Kidney (tissue), 14 donors: ENCODE data around the gene AGBL1. TPM values are rescaled to one million over a fixed set of nuclear protein-coding genes. Genes with fewer than 3 reads are reported as not detected.

Experiments used
- DNase-seq, 5 donors: peaks; one replicate each; pipeline ENCODE4 v3.0.0-alpha.2; 2013 to 2020
- FAIRE-seq: peaks from 2 replicates; lab custom pipeline; 2012; peaks lifted over from hg19 to GRCh38; lab: Jason Lieb, UNC
- H3K27ac ChIP-seq, 2 donors: one replicate each; pipeline ENCODE4 v1.7.0; 2013; ENCODE audit warnings: low read depth in 2 of 2, low read length in 2 of 2, inconsistent platforms in 1 of 2
- H3K27me3 ChIP-seq: one replicate; pipeline ENCODE4 v1.7.1; 2013; ENCODE audit warnings: low read length, inconsistent platforms; ENCODE audit not compliant: control insufficient read depth, insufficient read depth
- H3K36me3 ChIP-seq, 3 donors: one replicate each; pipeline versions ENCODE4 v1.7.0 to v1.7.1; 2013; ENCODE audit warnings: low read length in 3 of 3, control low read depth in 1 of 3, inconsistent platforms in 1 of 3; ENCODE audit not compliant: insufficient read depth in 3 of 3, control insufficient read depth in 2 of 3
- H3K4me1 ChIP-seq, 3 donors: one replicate each; pipeline versions ENCODE4 v1.7.0 to v1.7.1; 2013; ENCODE audit warnings: low read length in 3 of 3, inconsistent platforms in 1 of 3, low read depth in 1 of 3; ENCODE audit not compliant: control insufficient read depth in 2 of 3, insufficient read depth in 2 of 3
- H3K4me3 ChIP-seq, 3 donors: one replicate each; pipeline versions ENCODE4 v1.7.0 to v1.8.1; 2013; ENCODE audit warnings: low read length in 3 of 3, control low read depth in 1 of 3, inconsistent platforms in 1 of 3
- H3K9ac ChIP-seq, 3 donors: one replicate each; pipeline versions ENCODE4 v1.7.0 to v1.7.1; 2013; ENCODE audit warnings: low read length in 3 of 3, control low read depth in 1 of 3, inconsistent platforms in 1 of 3
- H3K9me3 ChIP-seq, 3 donors: one replicate each; pipeline versions ENCODE4 v1.7.0 to v1.7.1; 2013; ENCODE audit warnings: low read length in 3 of 3, control low read depth in 1 of 3, inconsistent platforms in 1 of 3; ENCODE audit not compliant: control insufficient read depth in 2 of 3, insufficient read depth in 1 of 3
- intact Hi-C: fragments of 100-400 bp; cut with DNase I; formaldehyde crosslinking; loops from one replicate; pipeline ENCODE4 v1.11.1; 2022
- polyA plus RNA-seq: library from polyadenylated mRNA; stranded (reverse); fragments of 350-450 nt; fragmentation: Illumina TruSeq; extraction: RNeasy Lipid Tissue Mini Kit (QIAGEN cat#74804); gene quantifications from one replicate; pipeline ENCODE4 v1.2.3, GENCODE V29; 2014; ENCODE audit warnings: low read depth, low replicate concordance; ENCODE audit not compliant: insufficient read depth
- total RNA-seq: library from RNA; stranded (reverse); fragmentation: NEBNext Ultra II Directional; extraction: Animal tissue kit (Norgen Biotek cat#: 25700); gene quantifications from one replicate; pipeline ENCODE4 v1.2.1, GENCODE V29; 2021
- TF ChIP-seq, protein P1 (sequence below): IDR thresholded peaks from 3 replicates; pipeline ENCODE4 v1.5.1; 2012; ENCODE audit warnings: mild to moderate bottlenecking, moderate library complexity, borderline replicate concordance; ENCODE audit not compliant: insufficient read depth; ENCODE audit errors: extremely low read depth
- donor health status: control.
- donor health status: control.
- donor health status: control.
- donor health status: control.
- donor health status: control.
- donor health status: DM: yes; HTN: yes; CAD: no.
- donor health status: Normal renal cell carcinoma (clear cell type).

The AGBL1 gene
- total and polyA plus RNA-seq, 2 donors from 2014 or later = not detected

DNA sequence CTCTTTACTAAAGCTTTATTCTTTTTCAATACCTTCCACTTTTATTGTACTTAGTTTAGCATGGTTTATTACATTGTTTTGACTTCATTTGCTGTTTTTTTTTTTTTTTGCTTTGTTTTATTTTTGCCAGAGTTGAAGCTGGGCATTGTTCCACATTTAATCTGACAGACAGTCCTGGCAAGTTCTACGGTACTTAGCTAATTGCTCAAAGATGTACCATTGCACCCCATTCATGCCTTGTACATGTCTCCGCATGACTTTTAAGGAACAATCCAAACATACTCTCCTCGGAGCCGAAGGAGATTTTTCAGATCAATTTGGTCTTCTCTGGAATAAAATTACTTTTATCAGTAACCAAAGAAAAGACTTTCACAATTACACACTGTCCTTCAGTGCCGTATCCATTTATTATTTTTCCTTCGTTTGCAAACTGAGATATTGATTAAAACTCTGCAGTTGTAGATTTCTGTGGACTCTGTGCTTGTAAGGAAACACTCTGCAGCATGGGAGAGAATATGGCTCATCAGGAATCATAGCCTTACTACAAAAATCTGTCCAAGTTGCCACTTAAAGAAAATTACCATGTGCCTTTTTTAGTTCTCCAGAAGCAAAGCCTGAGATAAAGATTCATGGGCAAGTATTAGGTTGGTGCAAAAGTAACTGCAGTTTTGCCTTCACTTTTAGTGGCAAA lies 952.0 kb downstream of the AGBL1 start:
- Histone ChIP-seq H3K27ac (no peak overlapping the region), H3K9me3 (no peaks in the 10 kb centered on the region), H3K4me3 (no peak overlapping the region), H3K27me3 (no peaks in the 10 kb centered on the region), H3K36me3 (no peaks in the 10 kb centered on the region), H3K4me1 (no peaks in the 10 kb centered on the region), H3K9ac (no peak overlapping the region)
- FAIRE-seq = no peak
- DNase-seq = no peak
- TF ChIP-seq, protein P1, sequence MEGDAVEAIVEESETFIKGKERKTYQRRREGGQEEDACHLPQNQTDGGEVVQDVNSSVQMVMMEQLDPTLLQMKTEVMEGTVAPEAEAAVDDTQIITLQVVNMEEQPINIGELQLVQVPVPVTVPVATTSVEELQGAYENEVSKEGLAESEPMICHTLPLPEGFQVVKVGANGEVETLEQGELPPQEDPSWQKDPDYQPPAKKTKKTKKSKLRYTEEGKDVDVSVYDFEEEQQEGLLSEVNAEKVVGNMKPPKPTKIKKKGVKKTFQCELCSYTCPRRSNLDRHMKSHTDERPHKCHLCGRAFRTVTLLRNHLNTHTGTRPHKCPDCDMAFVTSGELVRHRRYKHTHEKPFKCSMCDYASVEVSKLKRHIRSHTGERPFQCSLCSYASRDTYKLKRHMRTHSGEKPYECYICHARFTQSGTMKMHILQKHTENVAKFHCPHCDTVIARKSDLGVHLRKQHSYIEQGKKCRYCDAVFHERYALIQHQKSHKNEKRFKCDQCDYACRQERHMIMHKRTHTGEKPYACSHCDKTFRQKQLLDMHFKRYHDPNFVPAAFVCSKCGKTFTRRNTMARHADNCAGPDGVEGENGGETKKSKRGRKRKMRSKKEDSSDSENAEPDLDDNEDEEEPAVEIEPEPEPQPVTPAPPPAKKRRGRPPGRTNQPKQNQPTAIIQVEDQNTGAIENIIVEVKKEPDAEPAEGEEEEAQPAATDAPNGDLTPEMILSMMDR = no peak
- intact Hi-C loops = no loop called here

DNA sequence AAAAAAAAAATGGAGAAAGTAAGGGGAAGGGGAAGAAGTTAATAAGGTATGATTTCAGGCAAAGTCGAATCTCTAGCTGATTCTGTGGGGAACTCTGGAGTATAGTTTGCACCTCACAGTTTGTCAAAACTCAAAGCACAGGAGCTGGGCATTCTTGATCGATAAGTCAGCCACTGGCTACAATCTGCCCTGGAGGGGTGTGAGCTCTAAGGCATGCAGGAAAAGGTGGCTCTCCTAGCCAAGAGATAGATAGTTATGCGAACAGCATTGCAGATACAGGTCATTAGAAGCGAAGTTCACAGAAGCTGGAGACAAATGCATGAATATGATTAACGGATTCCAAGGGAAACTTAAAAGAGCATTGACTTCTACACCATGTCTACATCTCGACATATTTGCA lies 952.6 kb downstream of the AGBL1 start:
- Histone ChIP-seq H3K27ac (no peak overlapping the region), H3K9me3 (no peaks in the 10 kb centered on the region), H3K4me1 (no peaks in the 10 kb centered on the region), H3K27me3 (no peaks in the 10 kb centered on the region), H3K4me3 (no peak overlapping the region), H3K9ac (no peak overlapping the region), H3K36me3 (no peaks in the 10 kb centered on the region)
- DNase-seq = no peak
- TF ChIP-seq, protein P1 = no peak
- intact Hi-C loops = no loop called here
- FAIRE-seq = no peak

DNA sequence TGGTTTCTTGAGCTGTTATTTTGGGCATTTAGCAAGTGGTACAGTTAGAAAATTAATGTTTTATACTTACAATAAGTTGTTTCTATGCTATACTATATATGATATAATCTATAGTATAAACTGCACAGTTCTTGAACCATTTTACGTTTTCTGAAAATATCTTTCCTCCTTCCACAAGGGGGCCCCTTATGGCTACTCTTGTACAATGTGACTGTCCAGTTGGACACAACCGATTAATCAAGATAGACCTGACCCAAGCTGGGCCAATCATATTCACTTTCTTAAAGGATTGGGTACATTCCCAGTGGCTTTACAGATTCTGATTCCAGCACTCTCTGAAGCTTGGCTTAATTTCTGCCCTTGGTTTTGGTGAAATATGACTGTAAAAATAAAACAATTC lies 953.4 kb downstream of the AGBL1 start:
- TF ChIP-seq, protein P1 = no peak
- Histone ChIP-seq H3K4me3 (no peak overlapping the region), H3K9me3 (no peaks in the 10 kb centered on the region), H3K36me3 (no peaks in the 10 kb centered on the region), H3K4me1 (no peaks in the 10 kb centered on the region), H3K9ac (no peak overlapping the region), H3K27me3 (no peaks in the 10 kb centered on the region), H3K27ac (no peak overlapping the region)
- intact Hi-C loops = no loop called here
- DNase-seq (peak in 2 of 5 donors; percentile 6 to 32), FAIRE-seq (no peak)
